ENCODE measurements around the gene AMPH. TPM values are rescaled to one million over a fixed set of nuclear protein-coding genes. Genes with fewer than 3 reads are reported as not detected.

The AMPH gene
- total RNA-seq, 1 experiment from 2014 or later, result 9.0 TPM

- TF ChIP-seq FOXP1 (CRISPR knock-in tag; IDR thresholded peaks at IDR 0.05; ENCODE audit: borderline replicate concordance) (no peak), STAT6 (CRISPR knock-in tag; conservative IDR thresholded peaks at IDR 0.05; ENCODE audit: low read depth) (no peak), ZNF512 (CRISPR knock-in tag; IDR thresholded peaks at IDR 0.05; ENCODE audit: borderline replicate concordance) (no peak), ELF4 (CRISPR knock-in tag; IDR thresholded peaks at IDR 0.05; ENCODE audit: low read depth) (no peak), TEAD4 (CRISPR knock-in tag; IDR thresholded peaks at IDR 0.05) (no peak), AR (CRISPR knock-in tag; IDR thresholded peaks at IDR 0.05) (no peak), EMX1 (CRISPR knock-in tag; IDR thresholded peaks at IDR 0.05) (no peak)
Observed at GRCh38 chr7:38600741-38601140, 30.4 kb downstream of the AMPH start (continued).

- H3K36me3 Mint-ChIP-seq, result peaks cover 8% of the 10 kb centered on the region; the same call in 1 of the 2 replicates
- H3K4me1 Mint-ChIP-seq, result no peaks in the 10 kb centered on the region
- POLR2A ChIA-PET, result no interaction called here
- ATAC-seq, result no peak
- no peak for DNase-seq (ENCODE audit: low spot score)
- no peak for TF ChIP-seq CREM (CRISPR knock-in tag; IDR thresholded peaks at IDR 0.05)
- no peak for TF ChIP-seq MXD4 (CRISPR knock-in tag; IDR thresholded peaks at IDR 0.05; ENCODE audit: borderline replicate concordance)
- TF ChIP-seq JAZF1 (CRISPR knock-in tag; IDR thresholded peaks at IDR 0.05), result no peak
- no peak for TF ChIP-seq GRHL2 (CRISPR knock-in tag; IDR thresholded peaks at IDR 0.05; ENCODE audit: insufficient replicate concordance, severe bottlenecking)
- TF ChIP-seq ZNF219 (CRISPR knock-in tag; IDR thresholded peaks at IDR 0.05; ENCODE audit: borderline replicate concordance), result no peak
- TF ChIP-seq FOXK1 (CRISPR knock-in tag; IDR thresholded peaks at IDR 0.05), result no peak
- no peak for TF ChIP-seq TCF7 (CRISPR knock-in tag; IDR thresholded peaks at IDR 0.05; ENCODE audit: low read depth)
- no peak for TF ChIP-seq IRF1 (CRISPR knock-in tag; IDR thresholded peaks at IDR 0.05)
- no peak for TF ChIP-seq ELF4 (CRISPR knock-in tag; IDR thresholded peaks at IDR 0.05; ENCODE audit: low read depth)
- TF ChIP-seq TP53 (CRISPR knock-in tag; IDR thresholded peaks at IDR 0.05), result no peak
- H3K4me3 Mint-ChIP-seq, result no peak overlapping the region
- H3K27me3 Mint-ChIP-seq (ENCODE audit: low read depth), result no peaks in the 10 kb centered on the region
- H3K9me3 Mint-ChIP-seq, result peaks cover 15% of the 10 kb centered on the region
- H3K27ac Mint-ChIP-seq, result no peak overlapping the region
- CTCF ChIA-PET, result no interaction called here
Observed at GRCh38 chr7:38594949-38595348, 36.2 kb downstream of the AMPH start.

- peaks cover 8% of the 10 kb centered on the region; the same call in 1 of the 2 replicates for H3K36me3 Mint-ChIP-seq
- H3K4me3 Mint-ChIP-seq, result no peak overlapping the region
- POLR2A ChIA-PET, result no interaction called here
- CTCF ChIA-PET, result no interaction called here
- ATAC-seq (no peak), DNase-seq (ENCODE audit: low spot score) (no peak)
- H3K4me1 Mint-ChIP-seq, result no peaks in the 10 kb centered on the region
- no peaks in the 10 kb centered on the region for H3K27me3 Mint-ChIP-seq (ENCODE audit: low read depth)
- TF ChIP-seq IRF2 (CRISPR knock-in tag; IDR thresholded peaks at IDR 0.05; ENCODE audit: borderline replicate concordance, low read depth) (no peak), NFE2L1 (CRISPR knock-in tag; IDR thresholded peaks at IDR 0.05) (no peak), ATF6 (CRISPR knock-in tag; IDR thresholded peaks at IDR 0.05) (no peak), ZBTB21 (CRISPR knock-in tag; IDR thresholded peaks at IDR 0.05; ENCODE audit: borderline replicate concordance) (no peak), PREB (CRISPR knock-in tag; IDR thresholded peaks at IDR 0.05; ENCODE audit: borderline replicate concordance) (no peak)
- H3K27ac Mint-ChIP-seq, result no peak overlapping the region
- peaks cover 15% of the 10 kb centered on the region for H3K9me3 Mint-ChIP-seq
Observed at GRCh38 chr7:38592737-38593288, 38.4 kb downstream of the AMPH start.
